Transverse colon (tissue), 4 donors: ENCODE results near the gene KCNJ5.

Experiments
- POLR2AphosphoS5 ChIP-seq, 3 donors: sonication (generic); formaldehyde crosslinking; IDR thresholded peaks; one replicate each; pipeline ENCODE4 v1.6.1; 2016; ENCODE audit warnings: antibody characterized with exemption in 3 of 3
- TF ChIP-seq, protein P1 (sequence below), 5 experiments: fragments of 200-600 bp in 3 of 5; fragments of 450-650 bp in 2 of 5; sonication (generic) in 3 of 5; IDR thresholded peaks; 1 replicate in 2 of 5; 2 replicates in 3 of 5; pipeline ENCODE4 v1.5.1; 2016 to 2017; ENCODE audit warnings: antibody characterized with exemption in 5 of 5, inconsistent platforms in 3 of 5, mild to moderate bottlenecking in 2 of 5, moderate library complexity in 1 of 5

DNA sequence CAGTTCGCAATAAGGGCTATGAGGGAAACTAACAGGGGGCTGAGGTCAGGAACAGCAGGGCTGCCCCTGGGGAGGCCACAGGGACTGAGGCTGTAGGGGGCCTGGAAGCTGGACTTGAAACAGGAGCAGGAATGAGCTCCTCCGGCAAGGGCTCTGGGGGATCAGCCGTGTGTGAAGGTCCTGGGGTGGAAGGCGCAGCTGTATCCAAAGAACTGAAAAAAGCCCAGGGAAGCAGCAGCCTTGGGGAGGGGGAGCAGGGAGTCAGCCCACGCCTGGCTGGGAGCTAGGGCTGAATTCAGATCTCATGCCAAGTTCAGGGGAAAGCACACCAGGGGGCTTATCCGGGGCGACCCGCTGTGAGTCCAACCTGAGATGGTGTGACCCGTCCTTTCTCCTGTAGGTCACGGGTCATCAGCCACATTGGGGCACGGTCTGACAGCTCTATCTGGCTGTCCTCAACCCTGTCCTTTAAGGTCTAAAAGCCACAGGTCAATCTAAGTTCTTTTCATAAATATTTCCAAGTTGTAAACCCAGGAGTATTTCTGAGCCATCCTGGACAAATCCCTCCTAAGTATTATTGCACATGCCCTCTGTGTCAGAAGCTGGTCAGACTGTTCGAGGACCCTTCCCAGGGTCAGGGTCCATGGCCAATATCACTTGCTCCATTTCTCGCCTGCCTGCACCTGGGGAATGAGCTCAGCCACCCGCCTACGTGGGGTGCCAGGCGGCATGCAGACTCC lies 33.5 kb downstream of the KCNJ5 start:
- no peak for TF ChIP-seq POLR2AphosphoS5 (IDR thresholded peaks at IDR 0.05)
- TF ChIP-seq, protein P1, sequence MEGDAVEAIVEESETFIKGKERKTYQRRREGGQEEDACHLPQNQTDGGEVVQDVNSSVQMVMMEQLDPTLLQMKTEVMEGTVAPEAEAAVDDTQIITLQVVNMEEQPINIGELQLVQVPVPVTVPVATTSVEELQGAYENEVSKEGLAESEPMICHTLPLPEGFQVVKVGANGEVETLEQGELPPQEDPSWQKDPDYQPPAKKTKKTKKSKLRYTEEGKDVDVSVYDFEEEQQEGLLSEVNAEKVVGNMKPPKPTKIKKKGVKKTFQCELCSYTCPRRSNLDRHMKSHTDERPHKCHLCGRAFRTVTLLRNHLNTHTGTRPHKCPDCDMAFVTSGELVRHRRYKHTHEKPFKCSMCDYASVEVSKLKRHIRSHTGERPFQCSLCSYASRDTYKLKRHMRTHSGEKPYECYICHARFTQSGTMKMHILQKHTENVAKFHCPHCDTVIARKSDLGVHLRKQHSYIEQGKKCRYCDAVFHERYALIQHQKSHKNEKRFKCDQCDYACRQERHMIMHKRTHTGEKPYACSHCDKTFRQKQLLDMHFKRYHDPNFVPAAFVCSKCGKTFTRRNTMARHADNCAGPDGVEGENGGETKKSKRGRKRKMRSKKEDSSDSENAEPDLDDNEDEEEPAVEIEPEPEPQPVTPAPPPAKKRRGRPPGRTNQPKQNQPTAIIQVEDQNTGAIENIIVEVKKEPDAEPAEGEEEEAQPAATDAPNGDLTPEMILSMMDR (IDR thresholded peaks at IDR 0.05), result no peak
